Stimulated activated CD4-positive, alpha-beta T cell treated with anti-CD3 and anti-CD28 coated beads, Interleukin-1b, Interleukin-23, amount 100 ng/mL, for 24 hours (primary cell): ENCODE data around the gene FAM47E.
"Not testable (repeated sequence)": the region's sequence is repeated elsewhere in the genome, so short reads cannot be mapped to it uniquely, and the experiment has no call there.

Experiments used
- DNase-seq, 4 experiments: peaks; one replicate each; pipeline ENCODE4 v3.0.0-alpha.2; 2020; ENCODE audit warnings: low read depth in 4 of 4, low spot score in 1 of 4

Gene FAM47E

GRCh38 chr4:76270244-76271175 is 19.0 kb downstream of the FAM47E start:
- DNase-seq = no peak

DNA sequence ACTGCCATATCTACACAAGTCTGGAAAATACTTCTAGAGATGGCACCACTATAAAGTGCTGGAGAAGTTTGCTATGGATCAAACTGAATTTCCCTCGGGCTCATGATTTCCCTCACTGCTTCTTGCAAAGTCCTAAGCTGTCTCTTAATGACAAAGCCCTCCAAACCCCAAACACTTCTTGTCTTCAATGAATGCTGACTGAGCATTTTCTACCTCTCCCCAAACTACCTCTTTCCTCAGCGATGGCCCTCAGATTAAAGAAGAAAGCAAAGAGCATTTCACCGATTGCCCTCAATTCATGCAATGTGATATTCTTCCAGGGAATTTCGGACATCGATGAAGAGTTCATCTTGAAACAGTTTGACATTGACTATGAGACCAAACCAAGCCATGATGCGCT is 19.7 kb downstream of the FAM47E start:
- DNase-seq = no peak

GRCh38 chr4:76272073-76272472 is 20.6 kb downstream of the FAM47E start:
- no peak for DNase-seq

DNA sequence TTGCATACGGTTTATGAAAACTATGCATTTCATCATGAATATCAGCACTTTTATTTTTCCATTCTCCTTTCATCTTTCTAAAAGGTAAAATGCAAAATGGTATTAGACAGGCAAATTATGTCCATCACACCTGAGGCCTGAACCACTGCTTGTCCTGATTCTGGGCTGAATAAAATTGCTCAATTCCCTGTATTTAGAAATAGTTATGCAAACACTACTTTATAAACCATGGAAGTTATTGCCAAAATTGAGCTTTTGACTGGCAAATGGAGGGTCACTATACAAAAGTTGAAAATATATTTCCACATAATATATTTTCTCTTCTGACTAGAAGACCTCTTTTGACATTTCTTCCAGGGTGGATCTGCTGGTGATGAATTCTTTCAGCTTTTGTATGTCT is 21.1 kb downstream of the FAM47E start:
- no peak for DNase-seq

DNA sequence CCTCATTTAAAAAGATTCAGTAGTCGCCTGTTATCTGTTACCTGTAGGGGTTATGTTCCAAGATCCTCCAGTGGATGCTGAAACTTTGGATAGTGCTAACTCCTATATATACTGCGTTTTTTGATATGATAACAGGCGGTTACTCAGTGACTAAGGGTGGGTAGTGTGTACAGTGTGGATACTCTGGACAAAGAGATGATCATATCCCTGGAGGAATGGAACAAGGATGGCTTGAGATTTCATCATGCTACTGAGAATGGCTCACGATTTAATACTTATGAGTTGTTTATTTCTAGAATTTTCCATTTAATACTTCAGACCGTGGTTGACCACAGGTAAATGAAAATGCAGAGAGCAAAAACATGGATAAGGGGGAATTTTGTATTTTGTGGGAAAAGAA is 21.5 kb downstream of the FAM47E start:
- no peak for DNase-seq

- no peak for DNase-seq
Observed at GRCh38 chr4:76275486-76276124, 24.1 kb downstream of the FAM47E start.

DNA sequence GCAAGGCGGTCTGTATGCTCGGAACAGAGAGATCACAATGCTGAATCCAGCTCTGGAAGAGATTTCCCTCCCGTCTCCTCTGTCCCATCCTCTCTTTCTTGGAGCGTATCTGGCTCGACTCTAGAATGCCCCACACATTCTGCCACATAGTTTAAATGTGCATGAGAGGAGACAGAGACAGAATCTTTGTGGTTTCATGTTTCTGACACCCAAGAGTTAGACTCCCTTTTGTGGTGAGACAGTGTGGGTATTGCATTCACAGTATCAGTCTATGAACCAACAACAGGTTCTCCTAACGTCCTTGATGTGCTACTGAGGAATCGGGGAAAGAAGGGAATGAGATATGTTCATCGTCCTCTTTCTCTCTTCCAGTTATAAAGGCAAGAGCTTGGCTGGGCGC is 25.3 kb downstream of the FAM47E start:
- DNase-seq = no peak

DNA sequence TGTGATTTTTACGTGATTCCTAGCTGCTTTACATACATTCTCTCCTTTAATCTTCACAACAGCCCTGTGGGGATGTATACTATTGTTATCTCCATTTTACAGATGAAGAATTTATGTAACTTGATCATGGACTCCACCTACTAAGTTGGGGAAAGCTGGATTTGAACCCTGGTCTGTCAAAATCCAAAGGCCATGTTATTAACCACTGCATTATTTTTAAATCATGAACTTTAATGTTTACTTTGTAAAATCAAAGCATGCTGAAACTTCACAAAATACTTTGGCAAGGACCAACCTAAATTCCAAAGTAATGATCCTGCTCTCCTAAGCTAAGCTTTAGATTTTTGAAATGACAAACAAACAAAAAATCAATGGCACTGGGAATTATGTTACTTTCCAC is 26.1 kb downstream of the FAM47E start:
- DNase-seq = no peak

- no peak for DNase-seq
Observed at GRCh38 chr4:76278583-76278982, 27.1 kb downstream of the FAM47E start.

- DNase-seq = peak in 1 of 4 experiments; percentile 3
Observed at GRCh38 chr4:76279462-76279861, 27.9 kb downstream of the FAM47E start.

- DNase-seq = no peak
Observed at GRCh38 chr4:76280488-76281441, 29.2 kb downstream of the FAM47E start.

DNA sequence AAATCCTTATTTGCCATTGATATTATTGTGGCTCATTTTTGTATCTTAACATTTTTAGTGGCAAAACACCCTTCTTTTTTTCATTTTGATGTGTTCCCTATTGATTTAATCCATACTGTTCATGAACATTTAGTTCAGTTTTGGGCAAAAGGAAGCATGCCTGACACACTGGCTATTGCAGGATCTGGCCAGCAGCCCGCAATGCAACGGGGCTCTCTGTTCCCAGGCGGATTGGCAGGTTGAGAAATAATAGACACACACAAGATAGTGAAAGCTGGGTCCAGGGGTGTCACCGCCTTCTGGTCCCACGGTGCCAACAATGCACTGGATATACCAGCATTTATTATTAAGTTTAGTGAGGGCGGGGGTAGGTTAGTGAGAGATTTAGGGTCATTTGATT is 30.1 kb downstream of the FAM47E start:
- DNase-seq = not testable (repeated sequence)

DNA sequence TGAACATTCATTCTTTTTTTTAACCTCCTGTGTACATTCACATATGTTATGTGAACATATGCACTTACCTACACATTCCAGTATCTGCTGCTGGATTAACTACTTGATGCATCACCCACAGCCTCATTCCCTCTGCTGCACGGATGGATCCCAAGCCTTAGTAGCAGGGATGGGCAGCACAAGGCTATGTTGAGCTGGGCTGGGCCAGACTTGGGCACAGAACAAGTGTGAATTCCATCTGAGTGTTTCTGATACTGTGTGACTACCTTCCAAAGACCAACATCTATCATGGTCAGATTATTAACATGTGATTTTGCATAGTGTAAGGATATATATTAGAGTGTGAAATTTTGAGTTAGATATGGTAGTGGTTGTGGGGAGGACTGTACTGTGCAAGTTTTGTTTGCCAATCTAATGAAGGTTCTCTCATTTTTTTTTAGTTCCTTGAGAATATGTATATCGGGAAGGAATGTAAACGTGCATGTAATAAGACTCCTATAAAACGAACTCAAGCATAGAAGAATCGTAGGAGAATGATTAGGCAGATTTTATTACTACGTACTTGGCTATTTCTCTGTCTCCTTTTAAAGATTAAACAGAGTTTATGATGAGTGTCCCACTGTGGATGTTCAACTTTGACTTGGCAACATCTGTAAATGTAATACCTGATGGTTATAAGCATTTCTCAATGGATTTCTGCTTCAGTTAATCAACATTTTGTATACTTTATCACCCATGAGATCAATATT is 31.6 kb downstream of the FAM47E start:
- no peak for DNase-seq

- no peak for DNase-seq
Observed at GRCh38 chr4:76283900-76284299, 32.4 kb downstream of the FAM47E start.

DNA sequence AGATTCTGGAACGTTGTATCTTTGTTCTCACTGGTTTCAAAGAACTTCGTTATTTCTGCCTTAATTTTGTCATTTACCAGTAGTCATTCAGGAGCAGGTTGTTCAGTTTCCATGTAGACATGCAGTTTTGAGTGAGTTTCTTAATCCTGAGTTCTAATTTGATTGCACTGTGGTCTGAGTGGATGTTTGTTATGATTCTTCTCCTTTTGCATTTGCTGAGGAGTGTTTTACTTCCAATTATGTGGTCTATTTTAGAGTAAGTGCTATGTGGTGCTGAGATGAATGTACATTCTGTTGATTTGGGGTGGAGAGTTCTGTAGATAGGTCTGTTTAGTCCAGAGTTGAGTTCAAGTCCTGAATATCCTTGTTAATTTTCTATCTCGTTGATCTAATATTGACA is 36.3 kb downstream of the FAM47E start:
- not testable (repeated sequence) for DNase-seq

DNA sequence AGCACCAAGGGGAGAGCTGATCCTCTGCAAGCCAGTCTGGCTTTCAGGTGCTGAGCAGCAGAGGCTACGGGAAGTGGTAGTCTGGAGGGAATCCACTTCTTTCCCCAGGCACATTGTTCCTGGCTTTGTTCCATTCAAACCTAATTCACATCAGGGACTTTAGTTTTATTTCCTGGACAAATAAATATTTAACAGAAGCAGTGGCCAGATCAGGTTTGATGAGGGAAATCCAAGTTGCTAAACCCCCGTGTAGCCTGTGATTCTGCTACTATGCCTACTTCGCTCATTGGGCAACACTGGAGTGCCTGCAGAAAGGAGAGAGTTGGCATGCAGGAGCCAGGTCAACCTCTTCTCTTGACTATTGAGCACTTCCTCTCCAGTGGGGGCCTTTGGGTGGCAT is 41.2 kb downstream of the FAM47E start:
- no peak for DNase-seq

DNA sequence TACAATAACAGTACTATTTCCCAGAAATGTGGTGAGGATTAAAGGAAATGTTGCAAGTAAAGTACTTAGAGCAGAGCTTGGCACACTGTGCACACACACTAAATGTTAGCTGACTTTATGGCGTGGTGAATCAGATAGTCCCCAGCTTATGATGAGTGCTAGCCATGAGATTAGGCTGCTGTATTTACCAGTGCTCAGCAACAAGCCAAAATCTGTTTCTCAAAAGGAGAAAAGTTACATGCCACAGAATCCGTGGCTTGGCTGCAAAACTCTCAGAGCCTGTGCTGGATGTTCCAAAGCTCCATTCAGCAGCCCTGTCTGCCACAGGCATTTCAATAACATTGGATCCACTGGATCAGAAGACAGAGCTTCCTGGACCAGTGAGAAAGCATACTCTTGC is 42.3 kb downstream of the FAM47E start:
- no peak for DNase-seq

DNA sequence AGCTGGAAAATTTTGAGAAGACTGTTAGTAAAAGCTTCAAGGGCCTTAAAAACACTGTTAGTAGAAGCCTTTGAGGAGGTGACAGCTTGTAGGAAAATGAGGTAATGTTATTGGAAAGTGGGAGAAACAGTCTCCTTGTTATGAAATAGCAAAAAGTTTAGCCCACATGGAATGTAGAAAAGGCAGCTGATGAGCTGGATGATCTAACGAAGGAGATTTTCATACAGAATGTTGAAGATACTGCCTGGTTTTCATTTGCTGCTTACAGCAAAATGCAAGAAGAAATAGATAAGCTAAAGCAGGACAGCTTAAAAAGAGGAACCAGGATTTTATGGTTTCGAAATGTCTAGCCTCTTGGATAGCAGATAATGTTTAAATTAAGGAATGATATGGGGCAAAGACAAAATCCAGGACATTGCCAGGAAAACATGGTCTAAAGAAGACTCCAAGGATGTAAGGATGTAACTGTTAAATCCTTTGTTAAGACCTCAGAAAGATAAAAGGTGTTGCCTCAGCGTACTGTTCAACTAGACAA is 44.8 kb downstream of the FAM47E start:
- no peak for DNase-seq

DNA sequence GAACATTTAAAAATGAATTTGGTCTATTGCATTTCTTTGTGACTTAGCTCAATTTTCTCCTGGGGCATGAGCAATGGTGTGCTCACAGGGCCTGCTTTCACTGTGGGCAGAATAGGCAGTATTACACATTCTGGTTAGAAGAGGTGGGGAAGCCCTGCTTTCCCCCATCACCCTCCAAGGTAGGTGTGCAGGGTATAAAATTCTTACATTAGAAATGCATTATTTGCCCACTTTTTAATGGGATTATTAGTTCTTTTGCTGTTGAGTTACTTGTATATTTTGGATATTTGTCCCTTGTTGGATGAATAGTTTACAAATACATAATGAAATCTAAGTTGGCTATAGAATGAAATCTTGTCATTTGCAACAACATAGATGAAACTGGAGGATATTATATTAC is 46.7 kb downstream of the FAM47E start:
- no peak for DNase-seq

DNA sequence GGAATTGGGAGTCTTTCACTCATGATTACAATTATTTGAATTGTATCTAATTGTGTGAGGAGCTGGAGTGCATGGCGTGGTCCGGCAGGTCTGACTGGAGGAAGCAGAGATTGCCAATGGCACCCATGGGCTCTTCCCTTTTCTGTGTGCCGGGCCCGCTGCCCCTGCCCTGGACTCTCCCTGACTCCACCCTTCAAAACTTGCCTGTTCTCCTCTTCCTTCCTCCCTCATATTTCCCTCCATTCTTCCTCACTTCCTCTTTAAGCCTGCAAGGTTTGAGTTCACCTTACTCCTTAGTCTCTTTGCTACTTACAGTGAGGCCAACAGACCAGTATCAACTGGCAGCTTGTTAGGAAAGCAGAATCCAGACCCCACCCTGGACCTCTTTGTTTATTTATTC is 48.5 kb downstream of the FAM47E start:
- DNase-seq = no peak
